ENCODE measurements around the gene EFCAB8.

Gene EFCAB8

GRCh38 chr20:32831982-32832381 lies 26.7 kb upstream of the EFCAB8 start:
- no peak overlapping the region for H3K4me3 ChIP-seq (ENCODE audit: low read length)
- DNase-seq (ENCODE audit: low read depth): no peak
- TF ChIP-seq, protein P1, sequence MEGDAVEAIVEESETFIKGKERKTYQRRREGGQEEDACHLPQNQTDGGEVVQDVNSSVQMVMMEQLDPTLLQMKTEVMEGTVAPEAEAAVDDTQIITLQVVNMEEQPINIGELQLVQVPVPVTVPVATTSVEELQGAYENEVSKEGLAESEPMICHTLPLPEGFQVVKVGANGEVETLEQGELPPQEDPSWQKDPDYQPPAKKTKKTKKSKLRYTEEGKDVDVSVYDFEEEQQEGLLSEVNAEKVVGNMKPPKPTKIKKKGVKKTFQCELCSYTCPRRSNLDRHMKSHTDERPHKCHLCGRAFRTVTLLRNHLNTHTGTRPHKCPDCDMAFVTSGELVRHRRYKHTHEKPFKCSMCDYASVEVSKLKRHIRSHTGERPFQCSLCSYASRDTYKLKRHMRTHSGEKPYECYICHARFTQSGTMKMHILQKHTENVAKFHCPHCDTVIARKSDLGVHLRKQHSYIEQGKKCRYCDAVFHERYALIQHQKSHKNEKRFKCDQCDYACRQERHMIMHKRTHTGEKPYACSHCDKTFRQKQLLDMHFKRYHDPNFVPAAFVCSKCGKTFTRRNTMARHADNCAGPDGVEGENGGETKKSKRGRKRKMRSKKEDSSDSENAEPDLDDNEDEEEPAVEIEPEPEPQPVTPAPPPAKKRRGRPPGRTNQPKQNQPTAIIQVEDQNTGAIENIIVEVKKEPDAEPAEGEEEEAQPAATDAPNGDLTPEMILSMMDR (conservative IDR thresholded peaks at IDR 0.05; ENCODE audit: low read length): no peak

DNA sequence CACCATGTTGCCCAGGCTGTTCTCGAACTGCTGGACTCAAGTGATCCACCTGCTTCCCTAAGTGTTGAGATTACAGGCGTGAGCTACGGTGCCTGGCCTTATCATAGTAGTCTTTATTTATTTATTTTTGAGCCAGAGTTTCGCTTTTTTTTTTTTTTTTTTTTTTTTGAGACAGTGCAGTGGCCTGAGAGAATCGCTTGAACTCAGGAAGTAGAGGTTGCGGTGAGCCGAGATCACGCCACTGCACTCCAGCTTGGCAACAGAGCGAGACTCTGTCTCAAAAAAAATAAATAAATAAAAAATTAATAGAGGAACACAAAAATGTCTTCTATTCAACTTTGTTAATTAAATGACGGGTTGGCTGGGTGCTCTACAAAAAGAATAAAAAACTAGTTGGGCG lies 26.1 kb upstream of the EFCAB8 start:
- DNase-seq (ENCODE audit: low read depth): no peak
- TF ChIP-seq, protein P1 (conservative IDR thresholded peaks at IDR 0.05; ENCODE audit: low read length): no peak
- H3K4me3 ChIP-seq (ENCODE audit: low read length): no peak overlapping the region

DNA sequence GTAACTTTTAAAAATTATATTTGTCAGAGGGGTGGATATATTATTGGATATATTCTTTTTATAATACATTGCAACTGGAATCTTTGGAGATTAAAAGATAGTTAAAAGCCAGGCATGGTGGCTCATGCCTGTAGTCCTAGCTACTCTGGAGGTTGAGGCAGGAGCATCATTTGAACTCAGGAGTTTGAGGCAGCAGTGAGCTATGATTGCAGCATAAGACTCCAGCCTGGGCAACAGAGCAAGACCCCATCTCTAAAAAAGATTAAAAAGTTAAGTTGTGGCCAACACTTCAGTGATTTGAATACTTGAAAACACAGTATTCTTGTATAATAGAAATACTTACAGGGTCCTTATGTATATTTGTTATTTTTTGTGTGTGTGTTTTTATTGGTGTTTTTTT lies 23.8 kb upstream of the EFCAB8 start:
- no peak overlapping the region for H3K4me3 ChIP-seq (ENCODE audit: low read length)
- TF ChIP-seq, protein P1 (conservative IDR thresholded peaks at IDR 0.05; ENCODE audit: low read length): no peak
- no peak for DNase-seq (ENCODE audit: low read depth)

GRCh38 chr20:32837157-32837556 lies 21.6 kb upstream of the EFCAB8 start:
- TF ChIP-seq, protein P1 (conservative IDR thresholded peaks at IDR 0.05; ENCODE audit: low read length): no peak
- no peak overlapping the region for H3K4me3 ChIP-seq (ENCODE audit: low read length)
- no peak for DNase-seq (ENCODE audit: low read depth)

DNA sequence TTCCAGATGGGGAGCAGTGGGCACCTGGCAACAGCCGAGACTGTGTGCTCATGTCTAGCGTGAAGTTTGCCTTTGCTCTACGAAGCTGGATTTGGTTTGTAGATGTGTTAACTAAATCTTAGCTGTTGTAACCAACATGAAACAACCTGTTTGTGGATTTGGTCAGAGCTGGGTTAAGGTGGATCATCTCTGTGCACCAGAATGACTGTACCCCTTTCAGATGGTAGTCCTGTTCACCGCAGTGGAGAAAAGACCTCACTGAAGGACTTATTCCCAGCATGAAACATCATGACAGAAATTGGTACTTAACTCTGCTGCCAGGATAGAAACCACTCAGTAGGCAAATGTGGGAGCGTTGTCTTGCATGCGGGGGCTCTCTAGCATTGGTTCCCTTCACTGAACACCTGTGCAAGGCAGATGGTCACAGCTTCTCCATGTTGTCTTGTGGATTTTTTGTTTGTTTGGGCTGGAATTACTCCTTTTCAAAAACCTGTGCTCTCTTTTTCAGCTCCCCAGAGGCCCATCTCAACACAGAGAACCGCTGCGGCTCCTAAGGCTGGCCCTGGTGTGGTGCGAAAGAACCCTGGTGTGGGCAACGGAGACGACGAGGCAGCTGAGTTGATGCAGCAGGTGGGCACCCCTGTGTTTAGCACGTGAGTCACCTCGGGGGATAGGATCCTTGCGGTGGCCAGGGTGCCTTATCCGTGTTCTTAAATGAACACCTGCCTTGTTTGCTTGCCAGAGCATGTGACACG lies 19.3 kb upstream of the EFCAB8 start:
- TF ChIP-seq, protein P1 (conservative IDR thresholded peaks at IDR 0.05; ENCODE audit: low read length): no peak
- no peak for DNase-seq (ENCODE audit: low read depth)
- H3K4me3 ChIP-seq (ENCODE audit: low read length): no peak overlapping the region

- no peak for DNase-seq (ENCODE audit: low read depth)
- TF ChIP-seq, protein P1 (conservative IDR thresholded peaks at IDR 0.05; ENCODE audit: low read length): no peak
- no peak overlapping the region for H3K4me3 ChIP-seq (ENCODE audit: low read length)
Observed at GRCh38 chr20:32839982-32840285, 18.8 kb upstream of the EFCAB8 start.

- TF ChIP-seq, protein P1 (conservative IDR thresholded peaks at IDR 0.05; ENCODE audit: low read length): no peak
- no peak overlapping the region for H3K4me3 ChIP-seq (ENCODE audit: low read length)
- DNase-seq (ENCODE audit: low read depth): no peak
Observed at GRCh38 chr20:32841174-32841573, 17.5 kb upstream of the EFCAB8 start.
